KMS-11 (cell line): Measurements from ENCODE around the gene DBX2.
"Not testable (repeated sequence)": the region's sequence is repeated elsewhere in the genome, so short reads cannot be mapped to it uniquely, and the experiment has no call there.

Experiments used
- H2AFZ ChIP-seq: fragments of 200-600 bp; sonication (generic); 2 replicates; pipeline ENCODE4 v1.6.1; 2016; ENCODE audit warnings: antibody characterized with exemption, mixed run types, low read depth
- H3K27ac ChIP-seq: fragments of 200-600 bp; sonication (generic); 2 replicates; pipeline ENCODE4 v1.6.1; 2016; ENCODE audit warnings: mild to moderate bottlenecking, mixed run types
- H3K27me3 ChIP-seq: fragments of 200-600 bp; sonication (generic); 2 replicates; pipeline ENCODE4 v1.6.1; 2017; ENCODE audit warnings: mild to moderate bottlenecking, low read depth, mixed run types, moderate library complexity; ENCODE audit not compliant: insufficient read depth
- H3K36me3 ChIP-seq: fragments of 200-600 bp; sonication (generic); 2 replicates; pipeline ENCODE4 v1.6.1; 2017; ENCODE audit warnings: mild to moderate bottlenecking, mixed run types; ENCODE audit not compliant: insufficient read depth
- H3K4me1 ChIP-seq: fragments of 200-600 bp; sonication (generic); 2 replicates; pipeline ENCODE4 v1.6.1; 2016; ENCODE audit warnings: mild to moderate bottlenecking, low read depth, mixed run types; ENCODE audit not compliant: poor library complexity, severe bottlenecking
- H3K4me2 ChIP-seq: fragments of 200-600 bp; sonication (generic); 2 replicates; pipeline ENCODE4 v1.7.0; 2016; ENCODE audit warnings: mild to moderate bottlenecking, mixed run types
- H3K4me3 ChIP-seq: fragments of 200-600 bp; sonication (generic); IDR thresholded peaks from 2 replicates; pipeline ENCODE4 v1.6.1; 2017; ENCODE audit warnings: low read depth, low read length, mixed read lengths; ENCODE audit not compliant: insufficient read depth
- H3K79me2 ChIP-seq: fragments of 200-600 bp; sonication (generic); 2 replicates; pipeline ENCODE4 v1.6.1; 2016; ENCODE audit warnings: low read depth, mixed run types; ENCODE audit not compliant: insufficient read depth
- H3K9ac ChIP-seq: fragments of 200-600 bp; sonication (generic); 2 replicates; pipeline ENCODE4 v1.6.1; 2016; ENCODE audit warnings: mild to moderate bottlenecking, mixed run types
- H4K20me1 ChIP-seq: fragments of 200-600 bp; sonication (generic); 2 replicates; pipeline ENCODE4 v1.6.1; 2016; ENCODE audit warnings: mild to moderate bottlenecking, mixed run types; ENCODE audit not compliant: insufficient read depth
- TF ChIP-seq, protein P1 (sequence below): fragments of 200-600 bp; sonication (generic); conservative IDR thresholded peaks from 2 replicates; pipeline ENCODE4 v1.6.1; 2017; ENCODE audit warnings: low read depth, mild to moderate bottlenecking, antibody characterized with exemption, low read length, moderate library complexity, mixed read lengths

The DBX2 gene

DNA sequence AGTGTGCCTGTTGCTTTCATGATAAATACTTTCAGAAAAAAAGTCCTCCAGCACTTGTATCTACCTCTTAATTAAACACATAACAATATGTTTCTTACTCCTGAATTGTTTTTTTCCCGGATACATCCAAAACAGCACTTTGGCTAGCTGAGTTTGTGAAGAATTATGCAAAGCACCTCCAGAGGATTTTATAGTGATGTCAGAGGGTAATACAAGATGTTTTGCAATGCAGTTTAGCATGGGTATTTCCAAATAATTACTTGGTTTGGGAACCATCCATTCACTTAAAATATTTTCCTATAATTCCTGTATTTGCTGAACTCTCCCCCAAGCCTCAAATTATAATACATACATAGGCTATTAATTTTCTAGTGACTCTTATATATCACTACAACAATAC lies 37.7 kb upstream of the DBX2 start:
- Histone ChIP-seq H3K79me2 (no peaks in the 10 kb centered on the region), H3K27me3 (no peaks in the 10 kb centered on the region), H3K9ac (no peak overlapping the region), H4K20me1 (no peaks in the 10 kb centered on the region), H3K27ac (no peak overlapping the region), H3K4me1 (no peaks in the 10 kb centered on the region), H2AFZ (no peak overlapping the region), H3K36me3 (no peaks in the 10 kb centered on the region), H3K4me2 (no peak overlapping the region), H3K4me3 (no peak overlapping the region)
- TF ChIP-seq, protein P1, sequence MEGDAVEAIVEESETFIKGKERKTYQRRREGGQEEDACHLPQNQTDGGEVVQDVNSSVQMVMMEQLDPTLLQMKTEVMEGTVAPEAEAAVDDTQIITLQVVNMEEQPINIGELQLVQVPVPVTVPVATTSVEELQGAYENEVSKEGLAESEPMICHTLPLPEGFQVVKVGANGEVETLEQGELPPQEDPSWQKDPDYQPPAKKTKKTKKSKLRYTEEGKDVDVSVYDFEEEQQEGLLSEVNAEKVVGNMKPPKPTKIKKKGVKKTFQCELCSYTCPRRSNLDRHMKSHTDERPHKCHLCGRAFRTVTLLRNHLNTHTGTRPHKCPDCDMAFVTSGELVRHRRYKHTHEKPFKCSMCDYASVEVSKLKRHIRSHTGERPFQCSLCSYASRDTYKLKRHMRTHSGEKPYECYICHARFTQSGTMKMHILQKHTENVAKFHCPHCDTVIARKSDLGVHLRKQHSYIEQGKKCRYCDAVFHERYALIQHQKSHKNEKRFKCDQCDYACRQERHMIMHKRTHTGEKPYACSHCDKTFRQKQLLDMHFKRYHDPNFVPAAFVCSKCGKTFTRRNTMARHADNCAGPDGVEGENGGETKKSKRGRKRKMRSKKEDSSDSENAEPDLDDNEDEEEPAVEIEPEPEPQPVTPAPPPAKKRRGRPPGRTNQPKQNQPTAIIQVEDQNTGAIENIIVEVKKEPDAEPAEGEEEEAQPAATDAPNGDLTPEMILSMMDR = no peak

DNA sequence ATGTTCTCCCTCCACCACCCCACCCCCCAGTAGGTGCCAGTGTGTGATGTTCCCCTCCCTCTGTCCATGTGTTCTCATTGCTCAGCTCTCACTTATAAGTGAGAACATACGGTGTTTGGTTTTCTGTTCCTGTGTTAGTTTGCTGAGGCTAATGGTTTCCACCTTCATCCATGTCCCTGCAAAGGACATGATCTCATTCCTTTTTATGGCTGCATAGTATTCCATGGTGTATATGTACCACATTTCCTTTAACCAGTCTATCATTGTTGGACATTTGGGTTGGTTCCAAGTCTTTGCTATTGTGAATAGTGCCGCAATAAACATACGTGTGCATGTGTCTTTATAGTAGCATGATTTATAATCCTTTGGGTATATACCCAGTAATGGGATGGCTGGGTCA lies 33.3 kb upstream of the DBX2 start:
- not testable (repeated sequence) for H3K27me3 ChIP-seq, H3K27ac ChIP-seq, H3K4me3 ChIP-seq, H3K79me2 ChIP-seq, H3K4me1 ChIP-seq, H2AFZ ChIP-seq, H3K36me3 ChIP-seq, H4K20me1 ChIP-seq, H3K9ac ChIP-seq, H3K4me2 ChIP-seq

DNA sequence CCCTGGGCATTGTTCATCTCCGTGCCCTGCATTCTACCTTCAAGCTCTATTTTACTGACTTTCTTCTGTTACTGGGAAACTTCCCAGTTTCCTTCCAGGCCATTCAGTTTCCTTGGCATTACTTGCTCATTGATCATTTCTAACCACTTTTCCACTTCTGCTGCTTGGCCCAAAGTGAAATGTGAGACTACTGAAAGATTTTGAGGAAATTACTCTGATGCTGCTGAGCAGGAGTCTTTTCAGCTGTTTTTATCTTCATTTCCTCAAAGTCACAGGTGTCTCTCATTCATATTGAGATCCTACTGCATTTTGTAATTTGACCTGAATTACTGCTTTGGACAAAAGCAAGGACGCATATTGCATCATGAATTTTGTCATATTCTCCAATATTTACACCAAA lies 26.4 kb upstream of the DBX2 start:
- TF ChIP-seq, protein P1 = no peak
- Histone ChIP-seq H3K79me2 (no peaks in the 10 kb centered on the region), H3K36me3 (no peaks in the 10 kb centered on the region), H3K27me3 (no peaks in the 10 kb centered on the region), H2AFZ (no peak overlapping the region), H3K27ac (no peak overlapping the region), H3K4me2 (no peak overlapping the region), H4K20me1 (no peaks in the 10 kb centered on the region), H3K4me3 (no peak overlapping the region), H3K4me1 (no peaks in the 10 kb centered on the region), H3K9ac (no peak overlapping the region)

DNA sequence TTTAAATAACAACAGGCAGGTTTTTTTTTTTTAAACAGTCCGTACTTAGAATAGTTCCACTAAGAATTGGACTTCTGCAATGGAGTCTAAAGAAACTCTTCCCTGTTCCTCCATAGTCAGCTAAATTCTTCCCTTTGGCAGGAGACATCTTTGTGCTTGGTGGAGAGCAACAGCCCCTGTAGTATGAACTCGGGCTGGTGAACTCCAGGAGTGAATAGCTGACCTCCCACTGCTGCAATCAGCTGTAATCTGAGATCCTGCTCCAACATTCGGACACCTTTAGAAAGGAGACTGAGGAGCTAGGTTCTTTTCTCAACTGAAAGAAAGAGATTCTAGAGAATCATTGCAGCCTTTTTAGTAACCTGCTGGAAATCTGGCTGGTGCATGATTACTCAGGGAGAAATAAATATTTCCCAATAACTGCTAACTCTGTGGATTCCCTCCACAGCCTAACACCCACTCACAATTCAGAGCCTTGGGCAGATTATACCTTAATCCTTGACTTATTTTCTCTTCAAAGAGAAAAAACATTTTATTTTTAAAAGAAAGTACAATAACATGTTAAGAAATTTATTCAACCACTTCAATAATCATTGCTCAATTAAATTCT lies 25.6 kb upstream of the DBX2 start:
- no peaks in the 10 kb centered on the region for H3K79me2 ChIP-seq

More for the DNA sequence above, 25.6 kb upstream of the DBX2 start:
- TF ChIP-seq, protein P1 = no peak
- Histone ChIP-seq H3K9ac (no peak overlapping the region), H3K27me3 (no peaks in the 10 kb centered on the region), H3K27ac (no peak overlapping the region), H3K4me1 (no peaks in the 10 kb centered on the region), H3K4me3 (no peak overlapping the region), H3K4me2 (no peak overlapping the region), H2AFZ (no peak overlapping the region), H3K36me3 (no peaks in the 10 kb centered on the region), H4K20me1 (no peaks in the 10 kb centered on the region)
